Transverse colon (tissue), 4 donors: ENCODE results near the gene FAIM2. TPM values are rescaled to one million over a fixed set of nuclear protein-coding genes. Genes with fewer than 3 reads are reported as not detected.

ENCODE experiments used
- DNase-seq: peaks from one replicate; pipeline ENCODE4 v3.0.0-alpha.2; 2019
- H3K27ac ChIP-seq, 4 donors: fragments of 200-600 bp; sonication (generic); 2 replicates each; pipeline ENCODE4 v1.5.1; 2016 to 2018; ENCODE audit warnings: inconsistent platforms in 4 of 4
- H3K27me3 ChIP-seq: fragments of 200-600 bp; sonication (generic); 2 replicates; pipeline ENCODE4 v1.5.1; 2017; ENCODE audit warnings: inconsistent platforms
- H3K36me3 ChIP-seq, 4 donors: fragments of 200-600 bp; sonication (generic); 2 replicates each; pipeline ENCODE4 v1.5.1; 2017 to 2019; ENCODE audit warnings: inconsistent platforms in 4 of 4
- H3K4me1 ChIP-seq, 4 donors: fragments of 200-600 bp; sonication (generic); 2 replicates each; pipeline ENCODE4 v1.5.1; 2017 to 2020; ENCODE audit warnings: inconsistent platforms in 4 of 4
- H3K4me3 ChIP-seq, 4 donors: fragments of 200-600 bp; sonication (generic); 1 replicate in 1 of 4; 2 replicates in 3 of 4; pipeline versions ENCODE4 v1.5.1 to v1.6.1; 2017 to 2019; ENCODE audit warnings: inconsistent platforms in 4 of 4
- H3K9me3 ChIP-seq, 2 donors: fragments of 200-600 bp; sonication (generic); 2 replicates each; pipeline ENCODE4 v1.5.1; 2017 to 2019; ENCODE audit warnings: inconsistent platforms in 2 of 2
- CTCF ChIP-seq, 5 experiments: fragments of 200-600 bp in 3 of 5; fragments of 450-650 bp in 2 of 5; sonication (generic) in 3 of 5; IDR thresholded peaks; 1 replicate in 2 of 5; 2 replicates in 3 of 5; pipeline ENCODE4 v1.5.1; 2016 to 2017; ENCODE audit warnings: antibody characterized with exemption in 5 of 5, inconsistent platforms in 3 of 5, mild to moderate bottlenecking in 2 of 5, moderate library complexity in 1 of 5
- EP300 ChIP-seq: sonication (generic); formaldehyde crosslinking; IDR thresholded peaks from one replicate; pipeline ENCODE4 v1.6.1; 2017; ENCODE audit warnings: antibody characterized with exemption, low read depth
- POLR2A ChIP-seq: fragments of 450-650 bp; IDR thresholded peaks from one replicate; pipeline ENCODE4 v1.6.1; 2016; ENCODE audit warnings: antibody characterized with exemption, mild to moderate bottlenecking, moderate library complexity
- POLR2AphosphoS5 ChIP-seq, 3 donors: sonication (generic); formaldehyde crosslinking; IDR thresholded peaks; one replicate each; pipeline ENCODE4 v1.6.1; 2016; ENCODE audit warnings: antibody characterized with exemption in 3 of 3
- WGBS, 2 donors: methylation state at CpG; one replicate each; pipeline ENCODE4 v1.1.5; 2018; ENCODE audit warnings: low coverage in 1 of 2; 5-methylcytosine and 5-hydroxymethylcytosine counted together
- in situ Hi-C, 4 donors: fragments of 200-750 bp; cut with MboI; loops; one replicate each; pipeline versions ENCODE4 v1.15.0 to v1.15.1; 2017; ENCODE audit warnings: low sequenced_read_pairs in 3 of 4, low pct_ligation_motif_present in 1 of 4, low pct_unique_long_range_greater_than_20kb in 1 of 4
- intact Hi-C: fragments of 100-400 bp; cut with DNase I; formaldehyde crosslinking; loops from one replicate; pipeline ENCODE4 v1.15.1; 2023; ENCODE audit warnings: low total_unique reads
- total RNA-seq, 4 donors: library from RNA; depleted of rRNA; stranded (reverse); fragments of >200 nt; gene quantifications; one replicate each; pipeline ENCODE4 v1.1.0, GENCODE V29; 2016

Gene FAIM2
- total RNA-seq, 4 donors from 2014 or later = 1.5 to 2.8 (median 2.5) TPM

- no peaks in the 10 kb centered on the region for H3K9me3 ChIP-seq
- 74 to 83% methylated on average over 6 to 7 of the region's 7 CpGs for WGBS, 2 donors
- TF ChIP-seq EP300 (no peak), CTCF (IDR thresholded peaks at IDR 0.05) (no peak), POLR2A (no peak), POLR2AphosphoS5 (IDR thresholded peaks at IDR 0.05) (no peak)
- in situ Hi-C loops = no loop called here
- H3K4me1 ChIP-seq = peaks cover 0 to 19% (median 0%) of the 10 kb centered on the region in 4 donors
- intact Hi-C loops = no loop called here
- H3K27me3 ChIP-seq = no peaks in the 10 kb centered on the region
- no peak overlapping the region for H3K27ac ChIP-seq
- no peak for DNase-seq
- H3K36me3 ChIP-seq = no peaks in the 10 kb centered on the region
- no peak overlapping the region for H3K4me3 ChIP-seq
These were observed 85.3 kb downstream of the FAIM2 start for GRCh38 chr12:49818241-49818895.

Other genes starting within 250 kb of the FAIM2 start
- gene FMNL3, start 196.5 kb downstream of the FAIM2 start, total RNA-seq = 10 to 100 TPM in 1 of 4 donors, 1 to 10 TPM in 3; 5.3 to 16.5 (median 8.2) TPM
- gene TMBIM6, start 162.3 kb downstream of the FAIM2 start, total RNA-seq = 100 to 1,000 TPM; 234 to 709 (median 558) TPM
- 1 to 10 TPM; 3.4 to 5.1 (median 4.2) TPM for gene NCKAP5L, start 75.5 kb downstream of the FAIM2 start, total RNA-seq
- 1 to 10 TPM in 3 of 4 donors, under 1 TPM in 1; 0.20 to 2.4 (median 2.0) TPM for gene BCDIN3D, start 60.8 kb downstream of the FAIM2 start, total RNA-seq
- gene AQP2, start 46.8 kb upstream of the FAIM2 start, total RNA-seq = not detected
- gene AQP5, start 58.0 kb upstream of the FAIM2 start, total RNA-seq = not detected
- gene AQP6, start 69.0 kb upstream of the FAIM2 start, total RNA-seq = under 1 TPM in 1 of 4 donors, not detected in 3; 0.41 TPM
- 10 to 100 TPM in 2 of 4 donors, 1 to 10 TPM in 2; 5.0 to 13.4 (median 9.3) TPM for gene RACGAP1, start 121.6 kb upstream of the FAIM2 start, total RNA-seq
- 1 to 10 TPM in 1 of 4 donors, under 1 TPM in 3; 0.75 to 3.0 (median 0.81) TPM for gene ASIC1, start 153.7 kb upstream of the FAIM2 start, total RNA-seq
- gene SMARCD1, start 181.4 kb upstream of the FAIM2 start, total RNA-seq = 10 to 100 TPM; 23.7 to 52.4 (median 40.4) TPM
- gene GPD1, start 200.1 kb upstream of the FAIM2 start, total RNA-seq = 10 to 100 TPM in 2 of 4 donors, 1 to 10 TPM in 1, not detected in 1; 9.2 to 22.1 (median 11.3) TPM
- 100 to 1,000 TPM in 1 of 4 donors, 10 to 100 TPM in 3; 22.1 to 107 (median 62.0) TPM for gene COX14, start 208.3 kb upstream of the FAIM2 start, total RNA-seq